GM18505 (cell line): Measurements from ENCODE around the gene GALNT9.

Source experiments
- ATAC-seq: cut with Tn5 transposase; IDR thresholded peaks from one replicate; pipeline ENCODE4 v1.9.1; 2021; ENCODE audit not compliant: unreplicated experiment
- POLR2A ChIP-seq: IDR thresholded peaks from 4 replicates; pipeline ENCODE4 v1.6.1; 2011; ENCODE audit warnings: borderline replicate concordance; ENCODE audit not compliant: insufficient read depth, insufficient read length; ENCODE audit errors: extremely low read depth

The GALNT9 gene

GRCh38 chr12:132354982-132355680 is 25.7 kb upstream of the GALNT9 start:
- no peak for TF ChIP-seq POLR2A
- ATAC-seq: no peak

DNA sequence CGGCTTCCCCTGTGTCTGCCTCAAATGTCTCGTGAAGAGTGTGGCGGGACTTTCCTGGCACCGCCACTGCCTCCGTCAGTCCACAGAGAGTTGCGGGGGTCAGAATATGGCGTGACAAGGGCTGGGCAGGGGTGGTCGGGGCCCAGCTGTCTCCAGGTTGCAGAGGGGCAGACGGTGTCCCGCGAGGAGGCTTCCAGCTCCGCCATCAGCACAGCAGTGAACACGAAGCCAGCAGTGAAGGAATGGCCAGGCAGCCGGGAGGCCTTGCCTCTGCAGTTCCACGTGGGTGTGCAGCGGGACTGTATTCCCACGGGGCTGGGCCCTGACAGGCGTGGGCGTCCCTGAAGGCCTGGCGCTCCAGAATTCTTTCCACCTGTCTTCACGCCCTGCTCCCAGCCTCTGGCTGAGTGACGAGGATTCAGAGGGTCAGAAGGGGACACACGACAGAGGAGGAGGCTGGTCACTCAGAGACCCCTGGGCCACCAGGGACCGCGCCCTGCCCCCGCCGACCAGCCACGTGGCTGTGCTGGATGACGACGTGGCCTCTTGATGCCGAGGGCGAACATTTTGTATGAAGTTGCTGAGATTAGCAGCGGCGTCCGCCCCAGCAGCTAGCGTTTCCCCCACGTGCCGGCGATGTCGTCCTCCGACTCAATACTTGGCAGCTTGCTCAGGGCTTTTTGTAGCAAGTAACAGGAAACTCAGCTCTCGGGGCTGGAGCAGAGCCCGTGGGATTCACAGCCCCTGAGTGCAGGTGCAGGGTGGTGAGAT is 25.0 kb upstream of the GALNT9 start:
- no peak for ATAC-seq
- no peak for TF ChIP-seq POLR2A

- no peak for TF ChIP-seq POLR2A
- no peak for ATAC-seq
Measured at GRCh38 chr12:132353811-132354210, 24.4 kb upstream of the GALNT9 start.

DNA sequence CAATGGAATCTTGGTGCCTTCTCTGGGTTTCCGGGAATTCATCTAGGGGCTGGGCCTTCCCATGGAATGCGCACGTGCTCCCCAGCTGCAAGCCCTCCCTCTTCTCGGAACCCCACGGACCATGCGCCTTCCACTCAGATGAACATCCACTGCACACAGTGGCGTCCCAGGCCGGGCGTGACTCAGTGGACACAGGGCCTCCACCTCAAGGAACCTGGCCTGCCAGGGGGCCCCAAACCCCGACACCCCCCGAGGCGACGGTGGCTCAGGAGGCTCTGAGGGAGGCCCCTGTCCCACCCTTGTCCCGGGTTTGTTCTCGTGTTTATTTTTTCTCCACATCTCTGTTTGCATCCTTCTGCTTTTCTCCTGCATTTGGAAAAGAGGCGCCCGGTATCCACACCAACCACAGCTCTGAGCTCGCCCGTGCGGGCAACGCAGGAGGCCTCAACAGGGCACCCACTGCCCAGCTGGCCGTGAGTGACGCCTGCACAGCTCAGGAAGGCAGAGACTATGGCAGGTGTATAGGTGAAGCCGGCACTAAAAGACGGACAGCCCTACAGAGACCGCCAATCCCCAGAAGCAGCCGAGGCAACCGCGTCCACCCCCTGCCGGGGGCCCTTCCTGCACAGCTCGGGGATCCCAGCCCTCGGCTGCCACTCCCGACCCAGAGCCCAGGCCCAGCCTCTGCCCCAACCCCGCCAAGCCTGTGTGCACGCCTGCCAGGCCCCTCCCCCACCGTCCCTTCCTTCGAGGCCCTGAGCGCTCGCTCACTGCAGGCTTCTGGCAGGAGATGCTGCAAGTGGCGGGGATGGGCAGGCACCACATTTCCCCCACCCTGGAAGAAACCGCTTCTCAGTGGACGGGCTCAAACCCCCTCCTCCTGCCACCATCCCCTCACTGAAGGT is 23.8 kb upstream of the GALNT9 start:
- TF ChIP-seq POLR2A: no peak
- ATAC-seq: no peak

DNA sequence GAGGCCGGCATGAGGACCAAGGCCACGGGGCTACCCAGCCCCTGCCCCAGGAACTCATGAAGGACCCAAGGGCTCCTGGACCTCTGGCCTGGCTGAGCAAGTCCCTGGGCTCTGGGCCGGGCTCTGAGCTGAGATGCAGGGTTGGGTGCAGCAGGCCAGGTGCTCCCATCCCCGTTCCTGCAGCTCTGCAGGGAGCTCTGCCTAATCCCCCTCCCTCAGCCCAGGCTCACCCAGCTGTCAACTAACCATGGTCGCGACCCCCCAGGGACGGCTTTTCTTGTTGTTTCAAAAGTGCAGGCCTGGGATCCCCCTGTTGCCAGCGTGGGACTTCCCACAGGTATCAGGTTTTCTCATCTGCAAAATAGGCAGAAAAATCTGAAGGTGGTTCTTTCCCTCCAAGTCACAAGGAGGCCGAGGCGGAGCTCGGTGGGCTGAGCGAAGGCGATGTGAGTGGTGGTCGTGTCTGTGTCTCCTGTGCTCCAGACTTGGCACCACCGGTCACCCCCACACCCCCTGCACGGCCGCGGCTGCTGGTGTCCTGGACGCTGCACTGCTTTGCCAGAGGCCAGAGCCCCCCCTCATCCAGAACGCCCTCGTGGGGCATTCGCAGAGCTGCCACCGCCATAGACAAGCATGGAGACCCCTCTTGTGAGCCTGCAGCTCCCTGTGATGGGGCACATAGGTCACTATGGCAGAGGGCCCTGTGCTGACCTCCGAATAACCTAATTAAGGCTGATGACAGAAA is 22.5 kb upstream of the GALNT9 start:
- no peak for TF ChIP-seq POLR2A
- no peak for ATAC-seq

GRCh38 chr12:132349501-132350131 is 20.2 kb upstream of the GALNT9 start:
- no peak for TF ChIP-seq POLR2A
- ATAC-seq: no peak

- no peak for TF ChIP-seq POLR2A
Measured at GRCh38 chr12:132348176-132348575, 18.8 kb upstream of the GALNT9 start.

DNA sequence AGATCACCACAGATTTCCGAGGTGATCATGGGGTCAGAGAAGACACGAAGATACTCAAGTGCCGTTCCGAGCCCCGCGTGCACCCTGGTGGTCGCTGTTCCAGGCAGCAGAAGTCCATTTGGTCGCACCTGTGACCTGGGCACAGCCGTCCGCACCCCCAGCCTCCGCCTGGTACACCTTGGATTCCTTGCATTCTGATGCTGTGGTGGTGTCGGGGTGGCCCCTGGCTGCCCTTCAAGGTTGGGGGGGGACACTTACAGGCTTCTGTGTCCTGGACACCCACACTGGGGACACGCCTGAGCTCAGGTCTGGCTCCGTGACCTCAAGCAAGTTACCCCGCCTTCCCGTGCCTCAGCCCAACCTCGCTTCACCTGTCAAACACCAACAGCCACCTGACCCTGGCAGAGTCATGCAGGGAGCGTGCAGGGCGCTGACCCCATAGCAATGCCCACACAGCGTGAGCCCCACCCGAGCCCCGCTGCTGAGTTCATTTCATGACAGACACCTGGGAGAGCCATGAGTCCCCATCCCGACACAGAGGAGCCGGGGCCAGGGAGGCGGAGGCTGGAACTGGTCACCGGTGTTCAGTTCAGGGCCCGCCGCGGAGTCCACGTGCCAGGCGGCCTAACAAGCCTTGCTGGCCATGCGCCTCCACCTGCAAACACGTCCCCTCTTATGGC is 17.9 kb upstream of the GALNT9 start:
- ATAC-seq: no peak
- no peak for TF ChIP-seq POLR2A

More at GRCh38 chr12:132348176-132348575, 18.8 kb upstream of the GALNT9 start:
- no peak for ATAC-seq

DNA sequence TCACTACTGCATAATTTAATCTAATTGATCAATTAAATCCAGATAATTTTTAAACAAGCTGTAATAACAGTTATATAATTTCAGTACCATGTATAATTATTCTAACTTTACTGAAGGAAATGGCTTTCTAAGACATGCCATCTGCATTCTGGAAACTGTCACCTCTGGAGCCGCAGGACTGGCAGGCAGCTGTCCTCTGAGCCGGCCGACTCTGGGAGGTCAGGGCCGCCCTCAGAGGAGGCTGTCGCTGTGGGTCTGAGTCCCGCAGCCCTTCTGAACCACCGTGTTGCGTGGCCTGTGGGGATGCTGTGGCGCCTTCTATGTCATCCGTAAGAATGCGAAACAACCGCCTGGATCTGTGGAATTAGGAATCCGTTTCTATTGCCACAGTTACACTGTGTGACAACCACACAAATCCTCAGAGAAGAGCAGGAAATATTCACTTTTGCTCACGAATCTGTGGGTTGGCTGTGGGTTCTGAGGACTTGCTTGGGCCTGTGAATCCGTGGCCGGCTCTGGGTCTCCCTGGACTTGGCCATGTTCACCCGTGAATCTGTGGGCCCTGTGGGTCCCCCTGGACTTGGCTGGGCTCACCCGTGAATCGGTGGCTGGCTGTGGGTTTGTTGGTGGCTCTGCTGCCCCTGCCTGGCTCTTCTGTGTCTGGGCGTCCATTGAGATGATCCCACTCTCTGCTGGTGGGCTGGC is 17.2 kb upstream of the GALNT9 start:
- no peak for ATAC-seq
- TF ChIP-seq POLR2A: no peak

GRCh38 chr12:132345561-132346200 is 16.3 kb upstream of the GALNT9 start:
- TF ChIP-seq POLR2A: no peak
- ATAC-seq: no peak

DNA sequence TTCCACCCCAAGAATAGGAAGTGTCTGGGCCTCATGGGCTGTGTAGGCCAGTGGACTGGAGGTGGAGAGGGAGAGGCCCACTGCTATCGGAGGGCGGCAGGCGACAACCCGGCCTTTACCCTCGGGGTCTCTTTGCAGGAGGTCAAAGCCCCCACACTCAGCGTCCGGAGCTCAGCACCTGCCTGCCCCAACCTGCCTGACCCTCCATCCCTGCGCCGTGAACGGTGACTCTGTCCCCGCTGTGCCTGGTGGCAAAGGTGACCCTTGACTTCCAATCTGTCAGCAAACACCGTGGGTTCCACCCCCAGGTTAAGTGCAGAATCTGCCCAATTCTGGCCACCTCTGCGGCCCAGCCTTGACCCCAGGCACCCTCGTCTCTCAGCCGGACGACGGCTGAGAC is 15.7 kb upstream of the GALNT9 start:
- ATAC-seq: no peak
- TF ChIP-seq POLR2A: no peak
